H9 (cell line): ENCODE measurements around the gene SMIM13. TPM values are rescaled to one million over a fixed set of nuclear protein-coding genes. Genes with fewer than 3 reads are reported as not detected.

Source experiments
- DNase-seq: peaks from one replicate; pipeline ENCODE4 v3.0.0-alpha.2; 2017
- H2AFZ ChIP-seq: one replicate; pipeline ENCODE4 v1.6.1; 2013; ENCODE audit warnings: mild to moderate bottlenecking, low read length, control low read depth, moderate library complexity
- H2AK5ac ChIP-seq: 2 replicates; pipeline ENCODE4 v1.6.1; 2013; ENCODE audit warnings: low read length, control low read depth, mixed read lengths; ENCODE audit not compliant: insufficient read length
- H2BK120ac ChIP-seq: one replicate; pipeline ENCODE4 v1.6.1; 2013; ENCODE audit warnings: low read depth, mild to moderate bottlenecking, low read length, control low read depth, inconsistent platforms; ENCODE audit not compliant: poor library complexity, severe bottlenecking
- H2BK12ac ChIP-seq: 2 replicates; pipeline ENCODE4 v1.6.1; 2013; ENCODE audit warnings: low read length, control low read depth, mixed read lengths, low read depth; ENCODE audit not compliant: insufficient read length
- H2BK15ac ChIP-seq: 2 replicates; pipeline ENCODE4 v1.6.1; 2013; ENCODE audit warnings: low read depth, low read length, control low read depth
- H2BK20ac ChIP-seq: one replicate; pipeline ENCODE4 v1.6.1; 2013; ENCODE audit warnings: low read depth, mild to moderate bottlenecking, low read length, control low read depth, inconsistent platforms; ENCODE audit not compliant: poor library complexity, severe bottlenecking
- H2BK5ac ChIP-seq: 2 replicates; pipeline ENCODE4 v1.6.1; 2013; ENCODE audit warnings: low read length, control low read depth, mixed read lengths; ENCODE audit not compliant: insufficient read length
- H3K14ac ChIP-seq: 2 replicates; pipeline ENCODE4 v1.6.1; 2013; ENCODE audit warnings: low read length, control low read depth; ENCODE audit not compliant: insufficient read depth
- H3K18ac ChIP-seq: 2 replicates; pipeline ENCODE4 v1.6.1; 2013; ENCODE audit warnings: low read depth, mild to moderate bottlenecking, mixed read lengths, low read length, control low read depth; ENCODE audit not compliant: insufficient read length
- H3K23ac ChIP-seq: 2 replicates; pipeline ENCODE4 v1.6.1; 2013; ENCODE audit warnings: low read length, control low read depth, mixed read lengths, low read depth; ENCODE audit not compliant: insufficient read length
- H3K23me2 ChIP-seq: 2 replicates; pipeline ENCODE4 v1.6.1; 2013; ENCODE audit warnings: low read depth, mild to moderate bottlenecking, mixed read lengths, low read length, control low read depth; ENCODE audit not compliant: insufficient read length, poor library complexity, severe bottlenecking
- H3K27ac ChIP-seq: 2 replicates; pipeline ENCODE4 v1.5.1; 2013; ENCODE audit warnings: low read length, control low read depth, mixed read lengths, low read depth; ENCODE audit not compliant: insufficient read length
- H3K27me3 ChIP-seq: 2 replicates; pipeline ENCODE4 v1.6.1; 2013; ENCODE audit warnings: low read length, control low read depth, inconsistent platforms; ENCODE audit not compliant: insufficient read depth
- H3K4ac ChIP-seq: 2 replicates; pipeline ENCODE4 v1.6.1; 2013; ENCODE audit warnings: low read depth, mild to moderate bottlenecking, control low read depth, inconsistent platforms, low read length, moderate library complexity
- H3K4me1 ChIP-seq: 2 replicates; pipeline ENCODE4 v1.6.1; 2013; ENCODE audit warnings: low read length, control low read depth, inconsistent platforms; ENCODE audit not compliant: insufficient read depth
- H3K4me2 ChIP-seq: 2 replicates; pipeline ENCODE4 v1.6.1; 2013; ENCODE audit warnings: low read length, control low read depth, mixed read lengths; ENCODE audit not compliant: insufficient read length, insufficient read depth
- H3K56ac ChIP-seq: 2 replicates; pipeline ENCODE4 v1.6.1; 2013; ENCODE audit warnings: low read depth, mild to moderate bottlenecking, mixed read lengths, low read length, control low read depth; ENCODE audit not compliant: insufficient read length
- H3K79me1 ChIP-seq: 2 replicates; pipeline ENCODE4 v1.6.1; 2013; ENCODE audit warnings: low read depth, mild to moderate bottlenecking, moderate library complexity, low read length, control low read depth, inconsistent platforms; ENCODE audit not compliant: insufficient read depth, poor library complexity, severe bottlenecking
- H3K79me2 ChIP-seq: 2 replicates; pipeline ENCODE4 v1.6.1; 2013; ENCODE audit warnings: low read length, control low read depth, inconsistent platforms; ENCODE audit not compliant: insufficient read depth
- H3K9ac ChIP-seq: 2 replicates; pipeline ENCODE4 v1.6.1; 2013; ENCODE audit warnings: low read length, control low read depth, mixed read lengths; ENCODE audit not compliant: insufficient read length; ENCODE audit errors: extremely low read depth
- H3K9me3 ChIP-seq: one replicate; pipeline ENCODE4 v1.6.1; 2013; ENCODE audit warnings: low read depth, low read length, inconsistent platforms; ENCODE audit not compliant: control insufficient read depth
- H3T11ph ChIP-seq: one replicate; pipeline ENCODE4 v1.6.1; 2013; ENCODE audit warnings: mild to moderate bottlenecking, low read length, control low read depth, inconsistent platforms
- H4K20me1 ChIP-seq: one replicate; pipeline ENCODE4 v1.6.1; 2013; ENCODE audit not compliant: control insufficient read depth, insufficient read length, insufficient read depth
- H4K5ac ChIP-seq: 2 replicates; pipeline ENCODE4 v1.6.1; 2013; ENCODE audit warnings: low read depth, mild to moderate bottlenecking, mixed read lengths, low read length, control low read depth; ENCODE audit not compliant: insufficient read length
- H4K8ac ChIP-seq: replicated peaks from 2 replicates; pipeline ENCODE4 v1.6.1; 2013; ENCODE audit warnings: low read length, control low read depth, mixed read lengths, low read depth; ENCODE audit not compliant: insufficient read length
- H4K91ac ChIP-seq: 2 replicates; pipeline ENCODE4 v1.6.1; 2013; ENCODE audit warnings: low read depth, mild to moderate bottlenecking, moderate library complexity, mixed read lengths, low read length, control low read depth; ENCODE audit not compliant: insufficient read length
- H3K27ac Mint-ChIP-seq, 3 experiments: 2 replicates in 2 of 3; 3 replicates in 1 of 3; pipeline ENCODE4 v1.8.0; 2020 to 2021; ENCODE audit warnings: mixed read lengths in 3 of 3, mild to moderate bottlenecking in 1 of 3, moderate library complexity in 1 of 3
- H3K27me3 Mint-ChIP-seq: 2 replicates; pipeline ENCODE4 v1.8.0; 2021; ENCODE audit warnings: low read depth, mild to moderate bottlenecking, moderate library complexity, mixed read lengths
- H3K36me3 Mint-ChIP-seq, 3 experiments: 2 replicates in 2 of 3; 3 replicates in 1 of 3; pipeline ENCODE4 v1.8.0; 2020 to 2021; ENCODE audit warnings: low read depth in 3 of 3, mixed read lengths in 3 of 3; ENCODE audit not compliant: insufficient read depth in 1 of 3
- H3K4me1 Mint-ChIP-seq, 2 experiments: 2 replicates each; pipeline ENCODE4 v1.8.0; 2020; ENCODE audit warnings: mixed read lengths in 2 of 2
- H3K4me3 Mint-ChIP-seq, 2 experiments: 2 replicates in 1 of 2; 3 replicates in 1 of 2; pipeline ENCODE4 v1.8.0; 2020 to 2021; ENCODE audit warnings: mild to moderate bottlenecking in 2 of 2, mixed read lengths in 2 of 2, moderate library complexity in 1 of 2
- H3K9me3 Mint-ChIP-seq, 2 experiments: 2 replicates in 1 of 2; 3 replicates in 1 of 2; pipeline ENCODE4 v1.8.0; 2020; ENCODE audit warnings: mild to moderate bottlenecking in 2 of 2, mixed read lengths in 2 of 2, moderate library complexity in 1 of 2
- CTCF ChIP-seq: fragments of 200-600 bp; sonication (generic); conservative IDR thresholded peaks from 3 replicates; pipeline ENCODE4 v1.8.0; 2021; ENCODE audit warnings: antibody characterized with exemption, mild to moderate bottlenecking
- WGBS: extraction: QIAGEN DNeasy Blood & Tissue Kit; methylation state at CpG from one replicate; pipeline ENCODE4 v1.1.7; 2013; ENCODE audit warnings: missing lambda C conversion rate, low lambda C conversion rate, mixed read lengths; ENCODE audit not compliant: insufficient read length; ENCODE audit errors: extremely low coverage; 5-methylcytosine and 5-hydroxymethylcytosine counted together
- total RNA-seq: library from RNA; stranded (reverse); gene quantifications from 2 replicates; pipeline ENCODE4 v1.2.1, GENCODE V29; 2021

The SMIM13 gene
- total RNA-seq, 1 experiment from 2014 or later = 10.6 TPM

DNA sequence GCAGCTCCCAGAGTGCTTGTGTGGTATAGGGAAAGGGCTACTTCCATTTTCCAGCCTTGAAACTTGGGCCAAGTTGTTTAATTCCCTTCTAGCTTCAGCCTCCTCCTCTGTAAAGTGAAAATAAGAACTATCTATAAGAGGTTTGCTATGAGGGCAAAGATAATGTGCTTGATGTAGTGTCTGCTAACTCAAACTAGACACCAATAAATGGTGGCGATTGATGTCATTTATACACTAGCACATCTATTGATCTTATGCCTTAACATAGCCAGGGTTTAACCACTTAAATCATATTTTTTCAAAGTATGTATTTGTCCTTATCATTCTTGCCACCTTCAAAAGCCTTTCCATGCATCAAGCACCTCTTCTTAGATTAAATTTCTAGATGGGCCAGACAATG, 83.6 kb downstream of the SMIM13 start:
- Histone ChIP-seq H2BK5ac (no peak overlapping the region), H3K23me2 (no peaks in the 10 kb centered on the region)
- peaks cover 31 to 33% of the 10 kb centered on the region in 2 experiments for H3K4me1 Mint-ChIP-seq

More for the DNA sequence above, 83.6 kb downstream of the SMIM13 start:
- Histone ChIP-seq H3K9me3 (peaks cover 3% of the 10 kb centered on the region), H4K20me1 (no peaks in the 10 kb centered on the region), H3K4ac (no peak overlapping the region), H3K14ac (no peak overlapping the region), H2BK15ac (no peak overlapping the region), H3K18ac (no peak overlapping the region), H2BK120ac (no peak overlapping the region), H4K91ac (no peak overlapping the region), H2AFZ (no peak overlapping the region), H3K27me3 (no peaks in the 10 kb centered on the region), H4K5ac (no peak overlapping the region), H2AK5ac (no peak overlapping the region), H3K23ac (no peak overlapping the region), H3K9ac (no peak overlapping the region), H2BK20ac (no peak overlapping the region), H2BK12ac (no peak overlapping the region), H3K4me2 (no peak overlapping the region), H3K27ac (no peak overlapping the region), H4K8ac (no peak overlapping the region), H3K79me1 (no peaks in the 10 kb centered on the region), H3T11ph (no peak overlapping the region), H3K4me1 (no peaks in the 10 kb centered on the region; the same call in 1 of the 2 replicates), H3K79me2 (no peaks in the 10 kb centered on the region), H3K56ac (no peak overlapping the region)
- TF ChIP-seq CTCF = no peak
- Mint-ChIP-seq H3K27ac (no peak overlapping the region; a peak in 1 of 7 replicates), H3K4me3 (no peak overlapping the region), H3K36me3 (peaks cover 5 to 18% (median 5%) of the 10 kb centered on the region in 3 experiments; a peak in 5 of 7 replicates), H3K9me3 (peaks cover 14 to 16% of the 10 kb centered on the region in 2 experiments; a peak in 4 of 5 replicates), H3K27me3 (no peaks in the 10 kb centered on the region)
- WGBS = no CpG with 5 or more reads among the region's 1 CpG
- DNase-seq = no peak
